Skeletal muscle tissue (tissue), 4 donors: Measurements from ENCODE around the gene ISY1. TPM values are rescaled to one million over a fixed set of nuclear protein-coding genes. Genes with fewer than 3 reads are reported as not detected.
"Not testable (repeated sequence)": the region's sequence is repeated elsewhere in the genome, so short reads cannot be mapped to it uniquely, and the experiment has no call there.

Source experiments
- H3K27ac ChIP-seq: one replicate; pipeline ENCODE4 v1.7.0; 2013; ENCODE audit warnings: mild to moderate bottlenecking, low read depth, low read length, inconsistent platforms
- H3K27me3 ChIP-seq, 3 donors: one replicate each; pipeline ENCODE4 v1.7.0; 2013; ENCODE audit warnings: low read length in 3 of 3; ENCODE audit not compliant: control insufficient read depth in 3 of 3, insufficient read depth in 3 of 3
- H3K36me3 ChIP-seq, 3 donors: one replicate each; pipeline ENCODE4 v1.7.0; 2013; ENCODE audit warnings: low read length in 3 of 3; ENCODE audit not compliant: control insufficient read depth in 3 of 3, insufficient read depth in 3 of 3
- H3K4me1 ChIP-seq, 3 donors: one replicate each; pipeline ENCODE4 v1.7.0; 2013; ENCODE audit warnings: low read length in 3 of 3, mild to moderate bottlenecking in 3 of 3; ENCODE audit not compliant: control insufficient read depth in 3 of 3, insufficient read depth in 3 of 3
- H3K4me3 ChIP-seq, 3 donors: one replicate each; pipeline ENCODE4 v1.7.0; 2013; ENCODE audit warnings: low read length in 3 of 3
- H3K9ac ChIP-seq, 3 donors: one replicate each; pipeline ENCODE4 v1.7.0; 2013; ENCODE audit warnings: low read length in 3 of 3, mild to moderate bottlenecking in 3 of 3, moderate library complexity in 2 of 3, low read depth in 1 of 3
- H3K9me3 ChIP-seq, 3 donors: one replicate each; pipeline ENCODE4 v1.7.0; 2013; ENCODE audit warnings: low read length in 3 of 3; ENCODE audit not compliant: control insufficient read depth in 3 of 3
- total RNA-seq: library from RNA; depleted of rRNA; stranded (reverse); fragments of >200 nt; gene quantifications from one replicate; pipeline ENCODE4 v1.2.3, GENCODE V29; 2014
- donor health status: Osteomylitis.

ISY1 gene
- total RNA-seq, 1 donor from 2014 or later, result 27.1 TPM

DNA sequence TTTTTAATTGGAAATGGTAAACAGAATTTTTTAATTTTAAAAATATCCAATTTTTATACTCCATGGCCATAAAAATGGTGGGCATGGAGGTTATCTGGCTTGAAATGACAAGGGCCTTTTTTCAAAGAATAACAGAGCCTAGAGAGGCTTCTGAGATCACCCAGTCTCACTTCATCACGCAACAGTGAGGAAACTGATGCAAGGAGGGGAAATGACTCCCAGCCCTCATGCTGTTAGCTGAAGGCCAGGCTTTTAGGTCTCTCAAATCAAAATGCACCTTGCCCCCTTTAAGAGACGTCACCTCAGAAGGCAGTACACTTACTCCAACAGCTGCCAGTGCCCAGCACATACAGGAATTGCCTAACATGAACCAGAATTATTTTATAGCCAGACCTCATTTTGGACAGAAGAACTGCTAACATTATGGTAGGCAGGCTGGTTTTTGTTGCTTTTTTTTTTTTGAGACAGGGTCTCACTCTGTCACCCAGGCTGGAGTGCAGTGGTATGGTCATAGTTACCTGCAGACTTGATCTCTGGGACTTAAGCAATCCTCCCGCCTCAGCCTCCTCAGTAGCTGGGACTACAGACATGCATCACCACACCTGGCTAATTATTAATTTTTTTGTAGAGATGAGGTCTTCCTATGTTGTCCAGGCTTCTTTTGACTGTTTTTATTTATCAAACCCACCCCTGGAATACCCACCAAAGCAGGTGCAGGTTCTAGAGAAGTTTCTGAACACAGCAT lies 48.4 kb downstream of the ISY1 start:
- Histone ChIP-seq H3K27me3 (no peaks in the 10 kb centered on the region), H3K9ac (no peak overlapping the region), H3K27ac (no peak overlapping the region), H3K4me3 (no peak overlapping the region), H3K36me3 (peaks cover 0 to 3% (median 3%) of the 10 kb centered on the region in 3 donors), H3K9me3 (no peaks in the 10 kb centered on the region), H3K4me1 (peaks cover 0 to 6% (median 3%) of the 10 kb centered on the region in 3 donors)

DNA sequence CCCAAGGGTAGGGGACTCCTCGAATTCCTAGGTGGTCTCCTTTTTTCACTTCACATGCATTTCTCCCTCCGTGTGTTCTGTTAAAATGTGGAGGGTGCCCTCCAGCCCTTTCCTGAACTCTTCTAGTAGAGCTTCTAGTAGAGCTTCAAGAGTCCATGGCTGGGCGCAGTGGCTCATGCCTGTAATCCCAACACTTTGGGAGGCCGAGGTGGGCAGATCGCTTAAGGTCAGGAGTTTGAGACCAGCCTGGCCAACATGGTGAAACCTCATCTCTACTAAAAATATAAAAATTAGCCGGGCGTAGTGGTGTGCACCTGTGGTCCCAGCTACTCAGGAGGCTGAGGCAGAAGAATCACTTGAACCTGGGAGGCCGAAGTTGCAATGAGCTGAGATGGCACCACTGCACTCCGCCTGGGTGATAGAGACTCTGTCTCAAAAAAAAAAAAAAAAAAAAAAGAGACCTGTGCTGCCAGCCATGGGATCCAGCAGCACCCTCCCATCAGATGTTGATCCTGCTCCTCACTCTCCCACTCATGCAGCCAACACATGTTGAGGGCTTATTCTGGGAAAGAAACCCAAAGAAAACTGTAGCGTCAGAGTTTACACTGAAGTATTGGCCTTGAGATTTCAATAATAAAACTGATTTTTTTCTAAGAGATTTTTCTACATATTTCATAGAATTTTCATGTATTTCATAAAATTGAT lies 49.6 kb downstream of the ISY1 start:
- not testable (repeated sequence) for H3K4me3 ChIP-seq, H3K4me1 ChIP-seq, H3K27ac ChIP-seq, H3K9me3 ChIP-seq, H3K36me3 ChIP-seq, H3K9ac ChIP-seq, H3K27me3 ChIP-seq

GRCh38 chr3:129107793-129108192 lies 53.1 kb downstream of the ISY1 start:
- Histone ChIP-seq H3K27me3 (no peaks in the 10 kb centered on the region), H3K27ac (no peak overlapping the region), H3K9ac (no peak overlapping the region), H3K36me3 (peaks cover 2 to 6% (median 5%) of the 10 kb centered on the region in 3 donors), H3K4me3 (no peak overlapping the region), H3K4me1 (peaks cover 0 to 3% (median 0%) of the 10 kb centered on the region in 3 donors), H3K9me3 (no peaks in the 10 kb centered on the region)

DNA sequence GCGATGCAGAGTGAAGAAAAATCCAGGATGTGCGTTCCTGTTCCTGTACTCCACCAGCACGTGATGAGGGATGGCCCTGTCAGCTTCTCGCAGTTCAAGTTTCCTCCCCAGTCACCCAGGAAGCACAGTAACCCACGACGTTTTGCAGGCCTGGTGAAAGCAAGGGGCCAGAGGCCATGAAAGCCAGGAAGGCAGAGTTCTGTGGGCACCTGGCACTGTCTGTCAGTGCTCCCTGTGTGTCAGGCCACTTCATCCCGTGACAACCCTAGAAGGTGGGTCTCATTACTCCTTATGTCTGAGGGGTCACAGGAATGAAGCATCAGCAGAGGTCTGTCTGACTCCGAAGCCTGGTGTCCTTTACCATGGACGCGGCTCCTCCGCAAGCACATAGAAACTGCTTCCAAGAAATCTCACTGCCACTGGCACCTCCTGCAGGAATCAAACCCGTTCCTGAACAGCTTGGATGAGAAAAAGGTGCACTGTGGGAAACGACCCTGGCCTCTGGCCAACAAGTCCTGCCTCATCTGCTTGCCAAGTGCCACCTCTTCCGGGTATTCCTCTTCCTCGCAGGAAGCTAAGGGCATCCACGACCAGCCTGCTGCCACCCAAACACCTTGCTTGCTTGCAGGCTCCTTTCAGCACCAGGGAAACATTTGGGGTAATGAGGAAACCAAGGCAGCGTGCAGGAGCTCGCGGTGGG lies 53.8 kb downstream of the ISY1 start:
- Histone ChIP-seq H3K4me3 (no peak overlapping the region), H3K36me3 (peaks cover 2 to 5% (median 3%) of the 10 kb centered on the region in 3 donors), H3K27me3 (no peaks in the 10 kb centered on the region), H3K27ac (no peak overlapping the region), H3K9ac (no peak overlapping the region), H3K4me1 (peaks cover 0 to 3% (median 0%) of the 10 kb centered on the region in 3 donors), H3K9me3 (no peaks in the 10 kb centered on the region)

DNA sequence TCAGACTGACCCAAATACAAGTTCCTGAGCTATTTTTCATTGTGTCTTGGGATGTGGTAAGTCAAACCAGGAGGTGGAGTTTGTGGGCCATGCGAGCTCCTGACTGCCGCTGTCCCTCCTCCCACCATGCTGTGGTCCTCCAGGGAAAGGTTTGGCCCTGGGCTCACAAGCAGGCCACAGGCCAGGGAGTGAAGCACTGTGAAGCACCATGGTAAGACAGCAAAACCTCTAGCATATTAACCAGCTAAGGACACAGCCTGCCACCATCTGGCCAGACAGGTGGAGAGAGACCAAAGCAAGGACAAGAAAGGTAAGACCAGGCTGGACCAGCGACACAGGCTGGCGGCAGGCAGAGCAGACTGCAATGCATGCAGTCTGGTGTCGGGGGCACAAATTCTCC lies 54.5 kb downstream of the ISY1 start:
- H3K27ac ChIP-seq, result no peak overlapping the region
- no peaks in the 10 kb centered on the region for H3K9me3 ChIP-seq
- peaks cover 0 to 3% (median 0%) of the 10 kb centered on the region in 3 donors for H3K4me1 ChIP-seq
- H3K9ac ChIP-seq, result peak overlapping the region in 1 of 3 donors; percentile 43
- H3K27me3 ChIP-seq, result no peaks in the 10 kb centered on the region
- peaks cover 2 to 5% (median 3%) of the 10 kb centered on the region in 3 donors for H3K36me3 ChIP-seq
- H3K4me3 ChIP-seq, result no peak overlapping the region

- H3K4me3 ChIP-seq, result no peak overlapping the region
- H3K9me3 ChIP-seq, result no peaks in the 10 kb centered on the region
- peaks cover 2 to 3% (median 3%) of the 10 kb centered on the region in 3 donors for H3K36me3 ChIP-seq
- peak overlapping the region in 1 of 3 donors; percentile 43 for H3K9ac ChIP-seq
- H3K4me1 ChIP-seq, result peaks cover 0 to 3% (median 0%) of the 10 kb centered on the region in 3 donors
- no peaks in the 10 kb centered on the region for H3K27me3 ChIP-seq
- no peak overlapping the region for H3K27ac ChIP-seq
These were observed 55.0 kb downstream of the ISY1 start for GRCh38 chr3:129105862-129106261.

- Histone ChIP-seq H3K9ac (no peak overlapping the region), H3K27me3 (no peaks in the 10 kb centered on the region), H3K4me1 (peaks cover 0 to 3% (median 0%) of the 10 kb centered on the region in 3 donors), H3K4me3 (no peak overlapping the region), H3K27ac (no peak overlapping the region), H3K36me3 (peaks cover 2 to 3% (median 2%) of the 10 kb centered on the region in 3 donors), H3K9me3 (no peaks in the 10 kb centered on the region)
These were observed 56.3 kb downstream of the ISY1 start for GRCh38 chr3:129104498-129105079.

GRCh38 chr3:129104051-129104450 lies 56.8 kb downstream of the ISY1 start:
- Histone ChIP-seq H3K4me3 (no peak overlapping the region), H3K9me3 (no peaks in the 10 kb centered on the region), H3K9ac (no peak overlapping the region), H3K36me3 (peaks cover 2 to 3% (median 2%) of the 10 kb centered on the region in 3 donors), H3K27me3 (no peaks in the 10 kb centered on the region), H3K4me1 (peaks cover 0 to 3% (median 0%) of the 10 kb centered on the region in 3 donors), H3K27ac (no peak overlapping the region)

DNA sequence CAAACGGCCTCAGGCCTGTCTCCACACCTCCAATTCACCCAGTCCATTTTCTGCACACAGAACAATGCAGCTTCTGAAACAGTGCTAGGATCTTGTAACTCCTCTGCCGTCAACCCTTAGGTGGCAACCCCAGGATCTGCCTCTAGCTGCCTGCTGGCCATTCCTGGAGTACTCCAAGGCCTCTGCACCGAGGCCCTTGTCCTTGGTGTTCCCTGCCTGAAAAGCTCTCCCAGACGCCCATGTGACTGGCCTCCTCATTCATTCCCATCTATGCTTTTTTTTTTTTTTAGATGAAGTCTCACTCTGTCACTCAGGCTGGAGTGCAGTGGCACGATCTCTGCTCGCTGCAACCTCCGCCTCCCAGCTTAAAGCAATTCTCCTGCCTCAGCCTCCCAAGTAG lies 57.6 kb downstream of the ISY1 start:
- no peak overlapping the region for H3K27ac ChIP-seq

More for the DNA sequence above, 57.6 kb downstream of the ISY1 start:
- Histone ChIP-seq H3K36me3 (peaks cover 2 to 3% (median 2%) of the 10 kb centered on the region in 3 donors), H3K4me1 (peaks cover 0 to 3% (median 0%) of the 10 kb centered on the region in 3 donors), H3K9ac (no peak overlapping the region), H3K4me3 (no peak overlapping the region), H3K27me3 (no peaks in the 10 kb centered on the region), H3K9me3 (no peaks in the 10 kb centered on the region)
